Motor neuron (in vitro differentiated cells): ENCODE results near the gene KLHL35. TPM values are rescaled to one million over a fixed set of nuclear protein-coding genes. Genes with fewer than 3 reads are reported as not detected.
"Not testable (repeated sequence)": the region's sequence is repeated elsewhere in the genome, so short reads cannot be mapped to it uniquely, and the experiment has no call there.

Source experiments
- ATAC-seq, 8 experiments: fragments of 200-7000 bp; cut with Tn5 transposase; replicated peaks in 6 of 8; 2 replicates each; pipeline ENCODE4 v1.8.0; 2021; ENCODE audit warnings: mild to moderate bottlenecking in 8 of 8, moderate library complexity in 8 of 8
- H3K27ac ChIP-seq, 2 donors: fragments of 250-450 bp; sonication (Bioruptor Pico); 2 replicates each; pipeline ENCODE4 v1.9.0; 2021; ENCODE audit warnings: antibody characterized with exemption in 2 of 2, mild to moderate bottlenecking in 2 of 2, moderate library complexity in 1 of 2
- H3K4me1 ChIP-seq, 2 donors: fragments of 250-450 bp; sonication (Bioruptor Pico); replicated peaks in 1 of 2; 2 replicates each; pipeline ENCODE4 v1.6.1; 2021; ENCODE audit warnings: antibody characterized with exemption in 2 of 2, mild to moderate bottlenecking in 2 of 2, moderate library complexity in 1 of 2
- H3K4me3 ChIP-seq, 5 donors: fragments of 250-450 bp; sonication (Bioruptor Pico); 2 replicates each; pipeline ENCODE4 v1.9.0; 2021; ENCODE audit warnings: antibody characterized with exemption in 5 of 5, mild to moderate bottlenecking in 5 of 5, moderate library complexity in 4 of 5
- WGBS, 10 experiments: fragments of 450-650 bp; shearing (Covaris generic); methylation state at CpG; one replicate each; pipeline ENCODE4 v1.0.0; 2022; 5-methylcytosine and 5-hydroxymethylcytosine counted together
- in situ Hi-C, 9 experiments: fragments of 400-800 bp; cut with MboI; loops; one replicate each; pipeline ENCODE4 v1.15.0; 2021; ENCODE audit warnings: low sequenced_read_pairs in 9 of 9, low pct_unique_long_range_greater_than_20kb in 2 of 9; ENCODE audit not compliant: unreplicated experiment in 9 of 9
- total RNA-seq, 8 experiments: library from RNA; unstranded; fragments of 300-600 nt; gene quantifications; 2 replicates each; pipeline versions ENCODE4 v1.2.3 to v1.2.4, GENCODE V29; 2022

Gene KLHL35
- total RNA-seq, 8 experiments from 2014 or later, result 0.56 to 16.9 (median 6.3) TPM

DNA sequence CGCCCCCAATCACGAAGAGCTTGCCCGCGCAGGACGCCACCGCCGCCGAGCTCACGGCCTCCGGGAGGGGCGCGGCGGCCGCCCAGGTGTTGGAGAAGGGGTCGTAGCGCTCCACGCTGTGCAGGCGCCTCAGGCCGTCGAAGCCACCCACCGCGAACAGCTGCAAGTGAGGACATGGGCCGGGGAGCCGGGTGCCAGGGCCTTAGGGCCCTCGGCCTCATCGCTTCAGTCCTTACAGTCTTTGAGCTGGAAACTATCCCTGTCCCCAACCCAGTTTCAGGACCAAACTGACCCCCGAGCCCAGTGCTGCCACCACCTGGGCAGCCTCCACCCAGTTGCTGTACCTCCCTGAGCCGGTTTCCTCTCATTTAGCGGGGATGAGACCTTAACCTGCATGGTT lies 7.6 kb downstream of the KLHL35 start:
- Histone ChIP-seq H3K27ac (no peak overlapping the region), H3K4me3 (no peak overlapping the region), H3K4me1 (peaks cover 25 to 38% of the 10 kb centered on the region in 2 donors)
- in situ Hi-C loops, result no loop called here
- no peak for ATAC-seq
- whole genome bisulfite sequencing, 10 experiments, result 78 to 100% (median 84%) methylated on average over 1 to 5 of the region's 29 CpGs; no CpG with 5 or more reads in 4 of the 10 experiments

- Histone ChIP-seq H3K4me3 (no peak overlapping the region), H3K27ac (no peak overlapping the region), H3K4me1 (peaks cover 27 to 36% of the 10 kb centered on the region in 2 donors)
- in situ Hi-C loops, result no loop called here
- ATAC-seq, result peak in 2 of 8 experiments; percentile 0 to 1
- 25 to 100% (median 80%) methylated on average over 1 of the region's 1 CpG; no CpG with 5 or more reads in 3 of the 10 experiments for WGBS, 10 experiments
Measured at GRCh38 chr11:75424396-75424795, 8.6 kb downstream of the KLHL35 start.

DNA sequence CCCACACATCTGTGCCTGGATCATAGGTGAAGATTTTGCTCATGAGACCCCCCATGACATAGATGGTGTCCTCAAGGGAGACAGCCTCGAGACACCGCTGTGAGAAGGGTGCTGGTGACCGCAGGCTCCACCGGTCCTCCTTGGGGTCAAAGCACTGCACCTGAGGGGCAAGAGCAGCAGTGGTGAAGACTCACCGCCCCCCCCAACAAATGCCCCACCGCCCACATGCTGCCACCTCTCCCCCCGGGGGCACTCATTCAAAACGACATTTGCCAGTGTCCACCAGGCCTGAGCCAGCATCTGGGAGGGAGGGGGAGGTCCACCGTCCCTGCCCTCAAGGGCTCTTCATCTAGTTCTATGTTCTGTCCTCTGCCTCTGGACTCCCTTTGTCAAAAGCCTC lies 9.3 kb downstream of the KLHL35 start:
- Histone ChIP-seq H3K4me3 (no peak overlapping the region), H3K4me1 (peaks cover 27 to 30% of the 10 kb centered on the region in 2 donors), H3K27ac (no peak overlapping the region)
- WGBS, 10 experiments, result no CpG with 5 or more reads among the region's 9 CpGs
- ATAC-seq, result no peak
- in situ Hi-C loops, result no loop called here

DNA sequence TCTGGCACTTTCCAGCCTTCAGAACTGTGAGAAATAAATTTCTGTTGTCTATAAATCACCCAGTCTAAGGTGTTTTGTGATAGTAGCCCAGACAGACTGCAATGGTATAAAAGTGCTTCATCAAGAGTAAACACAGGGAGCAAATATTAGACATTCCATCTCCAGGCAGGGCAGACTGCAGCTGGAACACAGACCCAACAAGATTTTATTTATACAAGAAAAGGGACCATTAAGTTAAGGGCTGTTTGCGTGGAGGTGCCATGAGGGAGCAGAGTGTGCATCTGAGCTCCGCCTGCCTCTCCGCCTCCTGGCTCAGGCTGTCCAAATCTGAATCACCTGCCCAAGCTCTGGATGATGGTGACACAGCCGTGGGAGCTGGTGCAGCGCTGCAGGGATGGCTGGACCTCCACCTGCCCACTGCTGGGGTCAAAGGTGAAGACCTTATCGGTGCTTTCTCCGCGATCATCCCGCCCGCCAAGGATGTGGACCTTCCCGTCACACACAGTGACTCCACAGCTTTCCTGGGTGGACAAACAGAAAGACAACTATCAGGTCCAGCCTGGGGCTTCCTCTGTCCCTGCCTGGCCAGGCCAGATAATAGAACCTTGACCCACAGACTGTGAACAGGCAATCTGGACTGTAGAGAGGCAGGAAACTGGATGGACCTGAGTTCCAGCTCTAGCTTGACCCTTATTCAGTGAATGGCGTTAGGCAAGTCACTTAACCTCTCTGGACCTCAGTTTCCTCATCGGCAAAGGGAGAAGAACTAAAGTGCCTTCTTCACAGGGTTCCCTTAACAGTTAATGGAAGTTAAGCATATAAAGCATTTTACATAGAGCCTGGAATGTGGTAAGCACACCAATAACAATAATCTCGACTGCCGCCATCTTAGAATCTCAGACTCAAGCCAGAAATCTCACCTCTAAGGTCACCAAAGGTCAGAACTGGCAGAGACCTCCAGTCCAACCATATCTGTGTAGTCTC lies 10.5 kb downstream of the KLHL35 start:
- peak in 6 of 8 experiments; percentile 10 to 85 (median 28) for ATAC-seq
- in situ Hi-C loops, result no loop called here
- Histone ChIP-seq H3K4me3 (no peak overlapping the region), H3K27ac (no peak overlapping the region), H3K4me1 (peaks cover 27 to 29% of the 10 kb centered on the region in 2 donors)
- WGBS, 10 experiments, result 84 to 100% (median 100%) methylated on average over 1 to 7 of the region's 15 CpGs; no CpG with 5 or more reads in 1 of the 10 experiments

GRCh38 chr11:75421902-75422247 lies 11.1 kb downstream of the KLHL35 start:
- H3K27ac ChIP-seq, result no peak overlapping the region
- H3K4me3 ChIP-seq, result no peak overlapping the region
- in situ Hi-C loops, result no loop called here
- 7 to 100% (median 90%) methylated on average over 1 to 2 of the region's 2 CpGs; no CpG with 5 or more reads in 4 of the 10 experiments for WGBS, 10 experiments
- H3K4me1 ChIP-seq, result peaks cover 27 to 29% of the 10 kb centered on the region in 2 donors
- ATAC-seq, result peak in 4 of 8 experiments; percentile 12 to 84 (median 74)

- H3K4me3 ChIP-seq, result no peak overlapping the region
- peaks cover 27 to 29% of the 10 kb centered on the region in 2 donors for H3K4me1 ChIP-seq
- in situ Hi-C loops, result no loop called here
- peak overlapping the region; percentile 68 to 73 for H3K27ac ChIP-seq
- ATAC-seq, result peak in 6 of 8 experiments; percentile 2 to 67 (median 64)
- WGBS, 10 experiments, result 33 to 80% (median 72%) methylated on average over 1 to 8 of the region's 11 CpGs; no CpG with 5 or more reads in 5 of the 10 experiments
Measured at GRCh38 chr11:75421035-75421602, 11.9 kb downstream of the KLHL35 start.

DNA sequence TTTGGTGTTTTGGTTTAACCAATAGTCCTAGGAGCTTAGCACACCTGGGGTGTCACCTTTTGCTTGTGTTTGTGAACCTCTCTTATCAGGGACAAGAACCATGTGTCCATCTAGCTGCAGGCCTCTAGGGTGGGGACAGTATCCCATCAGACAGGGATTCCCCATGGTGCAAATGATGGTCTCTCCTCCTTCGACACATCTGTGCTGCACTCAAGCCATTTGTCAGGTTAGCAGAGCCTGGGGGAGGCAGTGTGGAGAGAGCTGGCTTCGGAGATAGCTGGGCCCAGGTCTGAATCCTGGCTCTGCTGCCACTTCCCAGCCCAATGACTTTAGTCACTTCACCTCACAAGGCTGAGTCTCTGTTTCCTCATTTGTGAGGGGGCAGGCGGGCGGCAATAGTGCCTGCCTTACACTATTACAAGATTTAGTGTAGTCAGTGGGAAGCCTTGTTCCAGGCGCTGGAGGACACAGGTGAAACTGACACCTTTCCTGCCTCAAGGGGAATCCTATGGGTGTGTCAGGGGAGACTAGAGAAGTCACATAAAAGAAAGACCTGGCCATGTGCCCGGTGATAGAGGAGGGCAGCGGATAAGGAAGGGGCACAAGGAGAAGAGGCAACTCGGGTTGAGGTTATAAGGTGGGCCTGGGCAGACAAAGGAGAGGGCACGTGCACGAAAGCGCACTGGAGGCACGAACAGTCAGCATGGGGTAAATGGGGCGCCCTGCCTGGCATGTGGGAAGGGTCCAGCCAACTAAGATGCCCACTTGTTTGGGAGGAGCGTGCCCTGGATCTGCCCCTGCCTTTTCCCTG lies 12.6 kb downstream of the KLHL35 start:
- H3K27ac ChIP-seq, result peak overlapping the region; percentile 68 to 73
- no peak overlapping the region for H3K4me3 ChIP-seq
- peaks cover 27 to 29% of the 10 kb centered on the region in 2 donors for H3K4me1 ChIP-seq
- in situ Hi-C loops, result no loop called here
- ATAC-seq, result peak in 1 of 8 experiments; percentile 3
- WGBS, 10 experiments, result 67 to 97% (median 96%) methylated on average over 3 to 7 of the region's 14 CpGs; no CpG with 5 or more reads in 4 of the 10 experiments

DNA sequence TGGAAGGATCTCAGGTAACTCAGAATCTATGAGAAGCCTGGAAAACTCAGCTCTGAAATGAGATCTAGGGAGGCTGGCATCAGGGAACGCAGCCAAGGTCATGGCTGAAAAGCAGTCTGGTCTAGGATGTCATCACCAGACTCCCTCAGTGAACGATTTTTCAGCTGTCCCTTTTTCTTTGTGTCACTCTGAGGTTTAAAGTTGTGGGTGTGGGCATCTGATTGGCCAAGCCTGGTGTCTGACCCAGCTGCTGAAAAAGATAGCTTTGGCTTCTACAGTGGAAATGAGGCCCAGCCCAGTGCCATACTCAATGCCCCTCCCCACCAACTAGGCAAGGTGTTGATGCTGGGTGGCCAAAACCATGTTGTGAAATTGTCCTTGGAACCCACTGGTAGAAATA lies 19.1 kb downstream of the KLHL35 start:
- Histone ChIP-seq H3K4me1 (no peaks in the 10 kb centered on the region), H3K4me3 (no peak overlapping the region), H3K27ac (no peak overlapping the region)
- 60 to 100% (median 100%) methylated on average over 1 to 2 of the region's 2 CpGs; no CpG with 5 or more reads in 5 of the 10 experiments for WGBS, 10 experiments
- ATAC-seq, result no peak
- in situ Hi-C loops, result no loop called here

- H3K4me3 ChIP-seq, H3K4me1 ChIP-seq, in situ Hi-C loops, H3K27ac ChIP-seq: not testable (repeated sequence)
- WGBS, 10 experiments, result 30 to 100% (median 100%) methylated on average over 1 to 2 of the region's 10 CpGs; no CpG with 5 or more reads in 5 of the 10 experiments
- peak in 1 of 8 experiments; percentile 5 for ATAC-seq
Measured at GRCh38 chr11:75413146-75413545, 19.9 kb downstream of the KLHL35 start.

GRCh38 chr11:75409971-75410370 lies 23.0 kb downstream of the KLHL35 start:
- ATAC-seq, H3K27ac ChIP-seq, in situ Hi-C loops, H3K4me3 ChIP-seq, H3K4me1 ChIP-seq: not testable (repeated sequence)
- no CpG with 5 or more reads among the region's 33 CpGs for WGBS, 10 experiments

DNA sequence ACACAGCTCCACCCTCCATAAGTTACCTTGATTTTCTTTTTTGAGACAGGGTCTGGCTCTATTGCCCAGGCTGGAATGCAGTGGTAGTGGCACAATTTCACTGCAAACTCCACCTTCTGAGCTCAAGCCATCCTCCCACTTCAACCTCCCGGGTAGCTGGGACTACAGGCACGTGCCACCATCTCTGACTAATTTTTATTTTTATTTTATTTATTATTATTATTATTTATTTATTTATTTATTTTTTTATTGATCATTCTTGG lies 24.1 kb downstream of the KLHL35 start:
- Histone ChIP-seq H3K4me3 (no peak overlapping the region), H3K4me1 (no peaks in the 10 kb centered on the region), H3K27ac (no peak overlapping the region)
- in situ Hi-C loops, result no loop called here
- WGBS, 10 experiments, result 67 to 100% (median 96%) methylated on average over 1 to 2 of the region's 2 CpGs; no CpG with 5 or more reads in 4 of the 10 experiments
- ATAC-seq, result no peak

DNA sequence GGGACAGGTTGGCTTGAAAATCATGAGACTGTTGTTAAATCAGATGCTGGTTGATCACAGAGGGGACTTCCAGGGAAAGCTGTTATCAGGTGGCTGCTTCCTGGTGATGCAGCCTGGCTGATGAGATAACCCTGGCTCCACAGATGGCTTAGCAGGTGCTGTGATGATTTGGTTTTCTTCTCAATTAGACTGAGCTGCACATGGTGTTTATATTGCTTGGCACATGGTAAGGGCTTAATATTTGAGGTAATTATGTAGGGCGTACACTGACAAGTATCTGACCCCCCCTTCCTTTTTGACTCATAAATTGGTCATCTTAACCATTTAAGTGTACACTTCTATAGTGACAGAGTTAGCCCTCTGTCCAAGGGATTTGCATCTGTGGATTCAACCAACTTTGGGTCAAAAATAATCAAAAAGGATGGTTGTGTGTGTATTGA lies 26.6 kb downstream of the KLHL35 start:
- Histone ChIP-seq H3K4me3 (no peak overlapping the region), H3K4me1 (peaks cover 12% of the 10 kb centered on the region in 2 donors), H3K27ac (no peak overlapping the region)
- peak in 1 of 8 experiments; percentile 37 for ATAC-seq
- WGBS, 10 experiments, result 0 to 100% (median 74%) methylated on average over 1 of the region's 1 CpG; no CpG with 5 or more reads in 6 of the 10 experiments
- in situ Hi-C loops, result no loop called here
